Mammary epithelial cell (primary cell): ENCODE results near the gene USP32.

Experiments
- CTCF ChIP-seq, 2 donors: IDR thresholded peaks in 1 of 2; conservative IDR thresholded peaks in 1 of 2; 2 replicates each; pipeline ENCODE4 v1.5.1; 2011 to 2012; ENCODE audit warnings: inconsistent platforms in 2 of 2, low read length in 2 of 2, mild to moderate bottlenecking in 2 of 2, control low read depth in 1 of 2, low read depth in 1 of 2; ENCODE audit not compliant: insufficient read depth in 1 of 2; ENCODE audit errors: extremely low read depth in 1 of 2
- EZH2 ChIP-seq: IDR thresholded peaks from 2 replicates; pipeline ENCODE4 v1.6.1; 2012; ENCODE audit warnings: low read length, inconsistent platforms, borderline replicate concordance

- TF ChIP-seq CTCF (conservative IDR thresholded peaks at IDR 0.05 in 1 of 2, IDR thresholded peaks at IDR 0.05 in 1 of 2; ENCODE audit: extremely low read depth in 1 of 2, insufficient read depth in 1 of 2, low read depth in 1 of 2, low read length in 2 of 2) = no peak
- no peak for TF ChIP-seq EZH2
These were observed 217.9 kb downstream of the USP32 start for GRCh38 chr17:60174035-60174434.
